Fibroblast of mammary gland (primary cell): ENCODE data around the gene SMURF2.
"Not testable (repeated sequence)": the region's sequence is repeated elsewhere in the genome, so short reads cannot be mapped to it uniquely, and the experiment has no call there.

Experiments used
- DNase-seq: peaks from one replicate; pipeline ENCODE4 v3.0.0-alpha.2; 2010; ENCODE audit warnings: low read depth
- H3K4me3 ChIP-seq: 2 replicates; pipeline ENCODE4 v1.5.1; 2011; ENCODE audit warnings: low read depth, mild to moderate bottlenecking, low read length, moderate library complexity; ENCODE audit not compliant: control insufficient read depth
- CTCF ChIP-seq: conservative IDR thresholded peaks from 2 replicates; pipeline ENCODE4 v1.5.1; 2011; ENCODE audit warnings: low read depth, low read length, inconsistent platforms; ENCODE audit not compliant: control insufficient read depth, insufficient read depth

The SMURF2 gene

DNA sequence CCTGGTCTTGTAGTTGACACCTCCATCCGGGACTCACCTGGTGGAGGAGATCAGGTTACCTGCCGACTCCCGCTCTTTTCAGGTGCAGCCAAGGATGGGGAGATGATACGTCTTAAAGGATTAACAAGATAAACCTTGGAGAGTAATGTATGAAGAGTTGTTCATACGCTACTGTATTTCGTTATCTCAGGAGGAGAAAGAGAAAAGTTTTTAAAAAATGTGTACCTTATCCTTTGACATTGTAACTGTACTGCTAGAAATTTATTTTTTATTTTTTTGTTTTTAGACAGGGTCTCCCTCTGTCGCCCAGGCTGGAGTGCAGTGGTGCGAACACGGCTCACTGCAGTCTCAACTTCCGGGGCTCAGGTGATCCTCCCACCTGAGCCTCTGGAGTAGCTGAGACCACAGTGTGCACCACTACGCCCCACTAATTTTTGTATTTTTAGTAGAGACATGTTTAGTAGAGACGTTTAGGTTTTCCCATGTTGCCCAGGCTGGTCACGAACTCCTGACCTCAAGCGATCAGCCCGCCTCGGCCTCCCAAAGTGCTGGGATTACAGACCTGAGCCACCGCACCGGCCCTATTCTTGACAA is 764 bp upstream of the SMURF2 start:
- DNase-seq, result no peak
- no peak for TF ChIP-seq CTCF
- peak overlapping the region; percentile 71 for H3K4me3 ChIP-seq

- peak overlapping the region; percentile 81 for H3K4me3 ChIP-seq
- no peak for TF ChIP-seq CTCF
- no peak for DNase-seq
These were observed 456 bp downstream of the SMURF2 start for GRCh38 chr17:64661726-64661975.

- DNase-seq, result not testable (repeated sequence)
- H3K4me3 ChIP-seq, result peak overlapping the region; percentile 81
These were observed 955 bp downstream of the SMURF2 start for GRCh38 chr17:64660978-64661725.

GRCh38 chr17:64660195-64660977 is 1.7 kb downstream of the SMURF2 start:
- peak; percentile 57 for DNase-seq
- peak overlapping the region; percentile 81 for H3K4me3 ChIP-seq

- peak; percentile 69 for DNase-seq
- no peak for TF ChIP-seq CTCF
- H3K4me3 ChIP-seq, result no peak overlapping the region
These were observed 3.2 kb downstream of the SMURF2 start for GRCh38 chr17:64658931-64659330.

DNA sequence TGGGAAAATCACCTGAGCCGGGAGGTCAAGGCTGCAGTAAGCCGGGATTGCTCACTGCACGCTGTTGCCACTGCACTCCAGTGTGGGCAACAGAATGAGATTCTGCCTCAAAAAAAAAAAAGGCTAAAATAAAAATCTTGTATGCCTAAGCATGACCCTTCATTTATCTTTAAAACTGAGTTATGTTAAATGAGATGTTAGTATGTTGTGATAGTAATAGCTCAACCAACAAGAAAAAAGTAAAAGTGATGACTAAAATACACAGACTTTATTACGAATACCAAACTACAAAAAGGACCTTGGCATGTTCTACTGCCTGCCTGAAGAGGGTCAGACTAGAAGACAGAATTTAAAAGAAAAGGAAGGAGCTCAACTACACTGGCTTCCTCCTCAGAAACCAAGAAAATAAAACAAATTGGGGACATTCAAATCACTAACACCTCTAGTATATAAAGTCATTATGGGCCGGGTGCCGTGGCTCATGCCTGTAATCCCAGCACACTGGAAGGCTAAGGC is 4.4 kb downstream of the SMURF2 start:
- TF ChIP-seq CTCF, result no peak
- H3K4me3 ChIP-seq, result no peak overlapping the region
- no peak for DNase-seq

DNA sequence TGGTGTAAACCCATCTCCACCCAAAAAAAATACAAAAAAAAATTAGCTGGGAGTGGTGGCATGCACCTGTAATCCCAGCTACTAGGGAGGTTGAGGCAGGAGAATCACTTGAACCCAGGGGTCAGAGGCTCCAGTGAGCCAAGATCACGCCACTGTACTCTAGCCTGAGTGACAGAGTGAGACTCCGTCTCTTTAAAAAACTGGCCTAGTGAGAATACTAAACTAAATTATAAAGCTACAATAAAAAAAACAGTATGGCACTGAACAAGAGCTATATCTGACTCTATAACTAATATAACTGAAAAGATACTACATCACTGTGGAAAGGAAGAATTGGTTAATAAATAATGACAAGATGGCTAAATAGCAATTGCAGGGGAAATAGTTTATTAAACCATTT is 6.4 kb downstream of the SMURF2 start:
- no peak for DNase-seq
- no peak for TF ChIP-seq CTCF
- no peak overlapping the region for H3K4me3 ChIP-seq
